Colon (tissue), 2 donors: ENCODE results near the gene NEK11.

Experiments used
- FAIRE-seq: peaks from 2 replicates; lab custom pipeline; 2012; peaks lifted over from hg19 to GRCh38; lab: Jason Lieb, UNC
- donor health status: control.
- donor health status: control.

NEK11 gene

GRCh38 chr3:131224886-131225550 is 198.3 kb downstream of the NEK11 start:
- no peak for FAIRE-seq

- FAIRE-seq, result no peak
Measured at GRCh38 chr3:131228522-131228921, 201.8 kb downstream of the NEK11 start.

GRCh38 chr3:131231710-131232389 is 205.2 kb downstream of the NEK11 start:
- FAIRE-seq, result no peak

GRCh38 chr3:131232711-131233267 is 206.1 kb downstream of the NEK11 start:
- no peak for FAIRE-seq

GRCh38 chr3:131233900-131234668 is 207.4 kb downstream of the NEK11 start:
- FAIRE-seq, result no peak

- no peak for FAIRE-seq
Measured at GRCh38 chr3:131236421-131236820, 209.7 kb downstream of the NEK11 start.

- no peak for FAIRE-seq
Measured at GRCh38 chr3:131238496-131238895, 211.8 kb downstream of the NEK11 start.

GRCh38 chr3:131239267-131239666 is 212.6 kb downstream of the NEK11 start:
- FAIRE-seq, result no peak

GRCh38 chr3:131242201-131242600 is 215.5 kb downstream of the NEK11 start:
- FAIRE-seq, result no peak

GRCh38 chr3:131250466-131250865 is 223.8 kb downstream of the NEK11 start:
- no peak for FAIRE-seq

GRCh38 chr3:131260525-131260924 is 233.8 kb downstream of the NEK11 start:
- FAIRE-seq, result no peak

GRCh38 chr3:131261104-131261503 is 234.4 kb downstream of the NEK11 start:
- FAIRE-seq, result no peak

- FAIRE-seq, result no peak
Measured at GRCh38 chr3:131275556-131275955, 248.9 kb downstream of the NEK11 start.

GRCh38 chr3:131277836-131278497 is 251.3 kb downstream of the NEK11 start:
- FAIRE-seq, result no peak

GRCh38 chr3:131279577-131279976 is 252.9 kb downstream of the NEK11 start:
- no peak for FAIRE-seq

- no peak for FAIRE-seq
Measured at GRCh38 chr3:131282379-131282778, 255.7 kb downstream of the NEK11 start.

- no peak for FAIRE-seq
Measured at GRCh38 chr3:131282967-131283366, 256.3 kb downstream of the NEK11 start.

- no peak for FAIRE-seq
Measured at GRCh38 chr3:131283862-131284261, 257.2 kb downstream of the NEK11 start.

GRCh38 chr3:131284302-131284701 is 257.6 kb downstream of the NEK11 start:
- no peak for FAIRE-seq

- FAIRE-seq, result no peak
Measured at GRCh38 chr3:131285456-131285855, 258.8 kb downstream of the NEK11 start.

- FAIRE-seq, result no peak
Measured at GRCh38 chr3:131299836-131300235, 273.2 kb downstream of the NEK11 start.

GRCh38 chr3:131303848-131304247 is 277.2 kb downstream of the NEK11 start:
- no peak for FAIRE-seq
